Inferior parietal cortex (tissue), 1 donor: ENCODE results near the gene SH3BP4.

Experiments used
- DNase-seq: peaks from one replicate; pipeline ENCODE4 v3.0.0-alpha.2; 2016; ENCODE audit errors: extremely low spot score

The SH3BP4 gene

GRCh38 chr2:235087832-235088495 lies 136.1 kb downstream of the SH3BP4 start:
- no peak for DNase-seq

- no peak for DNase-seq
These were observed 136.7 kb downstream of the SH3BP4 start for GRCh38 chr2:235088496-235088921.

GRCh38 chr2:235091421-235091820 lies 139.6 kb downstream of the SH3BP4 start:
- no peak for DNase-seq

- DNase-seq: no peak
These were observed 140.2 kb downstream of the SH3BP4 start for GRCh38 chr2:235091983-235092382.

GRCh38 chr2:235092433-235093223 lies 140.8 kb downstream of the SH3BP4 start:
- DNase-seq: no peak

- DNase-seq: no peak
These were observed 142.6 kb downstream of the SH3BP4 start for GRCh38 chr2:235094457-235094856.

GRCh38 chr2:235095569-235095968 lies 143.8 kb downstream of the SH3BP4 start:
- no peak for DNase-seq

- DNase-seq: no peak
These were observed 144.6 kb downstream of the SH3BP4 start for GRCh38 chr2:235096447-235096846.

GRCh38 chr2:235097196-235097595 lies 145.4 kb downstream of the SH3BP4 start:
- no peak for DNase-seq

- no peak for DNase-seq
These were observed 146.5 kb downstream of the SH3BP4 start for GRCh38 chr2:235098269-235098668.

- no peak for DNase-seq
These were observed 147.1 kb downstream of the SH3BP4 start for GRCh38 chr2:235098736-235099494.

GRCh38 chr2:235102896-235103295 lies 151.1 kb downstream of the SH3BP4 start:
- no peak for DNase-seq
